Neural cell (in vitro differentiated cells): ENCODE measurements around the gene USP6NL. TPM values are rescaled to one million over a fixed set of nuclear protein-coding genes. Genes with fewer than 3 reads are reported as not detected.

Experiments used
- H2AFZ ChIP-seq: fragments of 200-600, 300-800 bp; sonication (generic), shearing (Covaris generic); 2 replicates; pipeline ENCODE4 v1.6.0; 2014; ENCODE audit warnings: low read depth, mild to moderate bottlenecking, antibody characterized with exemption, low read length, moderate library complexity
- H3F3A ChIP-seq: fragments of 200-600 bp; shearing (Covaris generic); 2 replicates; pipeline ENCODE4 v1.6.1; 2016; ENCODE audit warnings: mild to moderate bottlenecking, moderate library complexity, mixed read lengths, antibody characterized with exemption, low read length; ENCODE audit not compliant: insufficient read depth, poor library complexity, severe bottlenecking
- H3K27ac ChIP-seq: fragments of 200-600, 300-800 bp; sonication (generic), shearing (Covaris generic); 2 replicates; pipeline ENCODE4 v1.5.1; 2014; ENCODE audit warnings: mild to moderate bottlenecking, low read length, moderate library complexity
- H3K27me3 ChIP-seq: fragments of 300-800, 200-600 bp; sonication (generic), shearing (Covaris generic); 2 replicates; pipeline ENCODE4 v1.6.0; 2014; ENCODE audit warnings: mild to moderate bottlenecking, low read depth, low read length, moderate library complexity; ENCODE audit not compliant: insufficient read depth
- H3K36me3 ChIP-seq: fragments of 300-800, 200-600 bp; sonication (generic), shearing (Covaris generic); 2 replicates; pipeline ENCODE4 v1.5.1; 2014; ENCODE audit warnings: mild to moderate bottlenecking, antibody characterized with exemption, low read length, moderate library complexity; ENCODE audit not compliant: insufficient read depth
- H3K4me2 ChIP-seq: fragments of 300-800, 200-600 bp; sonication (generic), shearing (Covaris generic); 2 replicates; pipeline ENCODE4 v1.6.0; 2014; ENCODE audit warnings: mild to moderate bottlenecking, low read length
- H3K4me3 ChIP-seq: fragments of 300-800, 200-600 bp; sonication (generic), shearing (Covaris generic); 2 replicates; pipeline ENCODE4 v1.5.1; 2014; ENCODE audit warnings: mild to moderate bottlenecking, low read length, moderate library complexity
- H3K79me2 ChIP-seq: fragments of 200-600 bp; shearing (Covaris generic); replicated peaks from 2 replicates; pipeline ENCODE4 v1.6.0; 2014; ENCODE audit warnings: mild to moderate bottlenecking, low read length, moderate library complexity; ENCODE audit not compliant: insufficient read depth
- H3K9ac ChIP-seq: fragments of 300-800, 200-600 bp; sonication (generic), shearing (Covaris generic); 2 replicates; pipeline ENCODE4 v1.6.1; 2016; ENCODE audit warnings: mild to moderate bottlenecking, low read length, mixed read lengths
- H3K9me2 ChIP-seq: fragments of 200-600 bp; shearing (Covaris generic); 2 replicates; pipeline ENCODE4 v1.6.1; 2016; ENCODE audit warnings: mild to moderate bottlenecking, low read length, mixed read lengths; ENCODE audit not compliant: insufficient read depth
- H3K9me3 ChIP-seq: fragments of 200-600, 300-800 bp; sonication (generic), shearing (Covaris generic); 2 replicates; pipeline ENCODE4 v1.6.1; 2016; ENCODE audit warnings: mild to moderate bottlenecking, mixed run types, low read length, moderate library complexity, mixed read lengths
- H4K20me1 ChIP-seq: fragments of 200-600 bp; shearing (Covaris generic); 2 replicates; pipeline ENCODE4 v1.6.1; 2016; ENCODE audit warnings: mild to moderate bottlenecking, mixed run types; ENCODE audit not compliant: insufficient read depth
- EP300 ChIP-seq: fragments of 450-650 bp; conservative IDR thresholded peaks from 2 replicates; pipeline ENCODE4 v1.6.1; 2014; ENCODE audit warnings: antibody characterized with exemption, mild to moderate bottlenecking, moderate library complexity; ENCODE audit not compliant: poor library complexity, severe bottlenecking
- EZH2 ChIP-seq: fragments of 200-600, 300-800 bp; shearing (Covaris generic), sonication (generic); IDR thresholded peaks from 2 replicates; pipeline ENCODE4 v1.6.1; 2014; ENCODE audit warnings: antibody characterized with exemption, low read length, borderline replicate concordance, mild to moderate bottlenecking; ENCODE audit not compliant: insufficient read depth, poor library complexity, severe bottlenecking
- MXI1 ChIP-seq: fragments of 450-650 bp; conservative IDR thresholded peaks from 2 replicates; pipeline ENCODE4 v1.6.1; 2014; ENCODE audit warnings: antibody characterized with exemption, mild to moderate bottlenecking; ENCODE audit not compliant: poor library complexity, severe bottlenecking
- POLR2AphosphoS5 ChIP-seq: IDR thresholded peaks from 2 replicates; pipeline ENCODE4 v1.6.1; 2012
- RAD21 ChIP-seq: fragments of 450-650 bp; conservative IDR thresholded peaks from 2 replicates; pipeline ENCODE4 v1.6.1; 2014; ENCODE audit warnings: antibody characterized with exemption, mild to moderate bottlenecking, moderate library complexity
- REST ChIP-seq: IDR thresholded peaks from 2 replicates; pipeline ENCODE4 v1.6.1; 2012; ENCODE audit warnings: borderline replicate concordance
- SMC3 ChIP-seq: fragments of 450-650 bp; conservative IDR thresholded peaks from 2 replicates; pipeline ENCODE4 v1.6.1; 2014; ENCODE audit warnings: antibody characterized with exemption, mild to moderate bottlenecking, moderate library complexity; ENCODE audit not compliant: poor library complexity
- TAF1 ChIP-seq: IDR thresholded peaks from 2 replicates; pipeline ENCODE4 v1.6.1; 2012; ENCODE audit warnings: low read depth
- polyA plus RNA-seq: library from polyadenylated mRNA; depleted of rRNA; stranded (reverse); fragments of >200 nt; gene quantifications from 2 replicates; pipeline ENCODE4 v1.2.3, GENCODE V29; 2014
- TF ChIP-seq, protein P1 (sequence below): fragments of 450-650 bp; IDR thresholded peaks from 2 replicates; pipeline ENCODE4 v1.5.1; 2014; ENCODE audit warnings: antibody characterized with exemption, mild to moderate bottlenecking, moderate library complexity; ENCODE audit not compliant: poor library complexity, severe bottlenecking

Gene USP6NL
- polyA plus RNA-seq, 1 donor from 2014 or later, result 39.9 TPM

DNA sequence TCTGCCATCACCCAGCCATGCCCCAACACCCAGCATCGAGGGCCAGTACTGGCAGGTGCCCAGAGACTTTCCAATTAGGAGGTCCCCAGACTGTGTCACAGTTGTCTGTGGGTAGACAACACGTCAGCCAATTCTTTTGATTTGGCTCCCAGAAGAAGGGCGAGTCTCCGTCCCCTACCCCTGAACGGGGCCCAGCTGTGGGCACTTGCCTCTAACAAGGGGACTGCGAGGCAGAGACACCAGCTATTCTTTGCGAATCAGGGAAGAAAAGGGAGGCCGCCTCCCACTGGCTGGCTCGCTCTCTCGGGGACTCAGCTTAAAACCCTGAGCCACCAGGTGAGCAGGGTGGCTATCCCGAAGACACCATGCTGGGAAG is 167.3 kb downstream of the USP6NL start:
- TF ChIP-seq, protein P1, sequence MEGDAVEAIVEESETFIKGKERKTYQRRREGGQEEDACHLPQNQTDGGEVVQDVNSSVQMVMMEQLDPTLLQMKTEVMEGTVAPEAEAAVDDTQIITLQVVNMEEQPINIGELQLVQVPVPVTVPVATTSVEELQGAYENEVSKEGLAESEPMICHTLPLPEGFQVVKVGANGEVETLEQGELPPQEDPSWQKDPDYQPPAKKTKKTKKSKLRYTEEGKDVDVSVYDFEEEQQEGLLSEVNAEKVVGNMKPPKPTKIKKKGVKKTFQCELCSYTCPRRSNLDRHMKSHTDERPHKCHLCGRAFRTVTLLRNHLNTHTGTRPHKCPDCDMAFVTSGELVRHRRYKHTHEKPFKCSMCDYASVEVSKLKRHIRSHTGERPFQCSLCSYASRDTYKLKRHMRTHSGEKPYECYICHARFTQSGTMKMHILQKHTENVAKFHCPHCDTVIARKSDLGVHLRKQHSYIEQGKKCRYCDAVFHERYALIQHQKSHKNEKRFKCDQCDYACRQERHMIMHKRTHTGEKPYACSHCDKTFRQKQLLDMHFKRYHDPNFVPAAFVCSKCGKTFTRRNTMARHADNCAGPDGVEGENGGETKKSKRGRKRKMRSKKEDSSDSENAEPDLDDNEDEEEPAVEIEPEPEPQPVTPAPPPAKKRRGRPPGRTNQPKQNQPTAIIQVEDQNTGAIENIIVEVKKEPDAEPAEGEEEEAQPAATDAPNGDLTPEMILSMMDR, result no peak
- TF ChIP-seq RAD21, result no peak
- no peak for TF ChIP-seq REST
- no peak for TF ChIP-seq TAF1
- TF ChIP-seq POLR2AphosphoS5, result no peak
- TF ChIP-seq MXI1, result no peak
- TF ChIP-seq EZH2, result no peak
- no peak for TF ChIP-seq EP300
- TF ChIP-seq SMC3, result no peak
- no peak overlapping the region for H3K27ac ChIP-seq
- H3K4me2 ChIP-seq, result no peak overlapping the region
- no peaks in the 10 kb centered on the region for H3K27me3 ChIP-seq
- no peak overlapping the region for H3K4me3 ChIP-seq
- no peak overlapping the region for H2AFZ ChIP-seq
- no peaks in the 10 kb centered on the region for H3K36me3 ChIP-seq
- H3F3A ChIP-seq, result no peaks in the 10 kb centered on the region
- no peaks in the 10 kb centered on the region for H3K79me2 ChIP-seq
- H4K20me1 ChIP-seq, result no peaks in the 10 kb centered on the region
- H3K9me2 ChIP-seq, result no peaks in the 10 kb centered on the region
- no peak overlapping the region for H3K9ac ChIP-seq
- no peaks in the 10 kb centered on the region for H3K9me3 ChIP-seq

GRCh38 chr10:11443468-11444154 is 167.8 kb downstream of the USP6NL start:
- Histone ChIP-seq H4K20me1 (no peaks in the 10 kb centered on the region), H3K27me3 (no peaks in the 10 kb centered on the region), H3K4me3 (no peak overlapping the region), H3K9ac (no peak overlapping the region), H3K36me3 (no peaks in the 10 kb centered on the region), H3F3A (no peaks in the 10 kb centered on the region), H3K9me2 (no peaks in the 10 kb centered on the region), H3K79me2 (no peaks in the 10 kb centered on the region), H3K4me2 (no peak overlapping the region), H3K9me3 (no peaks in the 10 kb centered on the region), H3K27ac (no peak overlapping the region), H2AFZ (no peak overlapping the region)
- no peak for TF ChIP-seq RAD21
